K562 (cell line): ENCODE measurements around the gene SIGLEC9. TPM values are rescaled to one million over a fixed set of nuclear protein-coding genes. Genes with fewer than 3 reads are reported as not detected.
A peak's percentile ranks its signal among the peaks of the same experiment; 100 is the strongest.
"Not testable (repeated sequence)": the region's sequence is repeated elsewhere in the genome, so short reads cannot be mapped to it uniquely, and the experiment has no call there.

Experiments
- ATAC-seq: fragments of 200-7000 bp; cut with Tn5 transposase; 3 replicates; pipeline ENCODE4 v1.9.1; 2020; ENCODE audit warnings: moderate library complexity
- BruUV-seq: library from RNA; stranded (reverse); fragments of 400-500 nt; replicated peaks from 2 replicates; lab custom pipeline; 2021; lab: Mats Ljungman, UMichigan
- CTCF ChIA-PET: fragments of 300-600 bp; formaldehyde crosslinking; extraction: SDS; loops from one replicate; lab custom pipeline; 2021; ENCODE audit warnings: low intra/inter-chr PET ratio; lab: Yijun Ruan, JAX
- POLR2A ChIA-PET: fragments of 300-600, 350-650 bp; sonication (Branson Sonifier 250); formaldehyde crosslinking; extraction: SDS; loops from one replicate; lab custom pipeline; 2021; ENCODE audit warnings: antibody characterized with exemption, inconsistent platforms; lab: Yijun Ruan, JAX
- DNase-seq, 4 experiments: peaks; one replicate each; pipeline versions ENCODE4 v3.0.0 to v3.0.0-alpha.2; 2011 to 2018; ENCODE audit warnings: low spot score in 3 of 4, mixed read lengths in 3 of 4; ENCODE audit errors: extremely low read depth in 1 of 4
- FAIRE-seq: peaks from 2 replicates; lab custom pipeline; 2011; peaks lifted over from hg19 to GRCh38; lab: Jason Lieb, UNC
- H2AFZ ChIP-seq: 2 replicates; pipeline ENCODE4 v1.6.0; 2011; ENCODE audit warnings: low read depth, low read length, control low read depth, inconsistent platforms
- H3K27ac ChIP-seq: fragments of 200-600 bp; 3 replicates; pipeline ENCODE4 v1.8.0; 2011; ENCODE audit warnings: low read depth, mild to moderate bottlenecking, control low read depth, inconsistent platforms, low read length, moderate library complexity, mixed read lengths; ENCODE audit errors: extremely low read depth
- H3K27me3 ChIP-seq, 2 experiments: fragments of 300-600 bp in 1 of 2; 2 replicates in 1 of 2; 3 replicates in 1 of 2; pipeline versions ENCODE4 v1.6.0 to v1.8.0; 2011; ENCODE audit warnings: inconsistent platforms in 2 of 2, low read length in 2 of 2, mild to moderate bottlenecking in 1 of 2, mixed read lengths in 1 of 2, moderate library complexity in 1 of 2; ENCODE audit not compliant: control insufficient read depth in 2 of 2, insufficient read depth in 2 of 2
- H3K36me3 ChIP-seq: fragments of 300-600 bp; 3 replicates; pipeline ENCODE4 v1.8.0; 2011; ENCODE audit warnings: mild to moderate bottlenecking, low read length, inconsistent platforms; ENCODE audit not compliant: control insufficient read depth, insufficient read depth
- H3K4me1 ChIP-seq, 2 experiments: fragments of 200-600 bp in 1 of 2; replicated peaks in 1 of 2; 2 replicates in 1 of 2; 3 replicates in 1 of 2; pipeline versions ENCODE4 v1.5.1 to v1.8.0; 2011; ENCODE audit warnings: inconsistent platforms in 2 of 2, low read length in 2 of 2, mild to moderate bottlenecking in 1 of 2, mixed read lengths in 1 of 2, moderate library complexity in 1 of 2; ENCODE audit not compliant: control insufficient read depth in 2 of 2, insufficient read depth in 2 of 2
- H3K4me2 ChIP-seq: 2 replicates; pipeline ENCODE4 v1.6.1; 2011; ENCODE audit warnings: low read length, control low read depth, inconsistent platforms, mixed read lengths; ENCODE audit not compliant: insufficient read depth
- H3K4me3 ChIP-seq: fragments of 200-600 bp; sonication (generic), shearing (Covaris generic); 2 replicates; pipeline ENCODE4 v1.5.1; 2016; ENCODE audit warnings: control low read depth, inconsistent platforms
- H3K79me2 ChIP-seq: fragments of 200-600 bp; 3 replicates; pipeline ENCODE4 v1.8.0; 2011; ENCODE audit warnings: low read length, inconsistent platforms; ENCODE audit not compliant: control insufficient read depth, insufficient read depth
- H3K9ac ChIP-seq, 2 experiments: 2 replicates each; pipeline versions ENCODE4 v1.6.0 to v1.6.1; 2011; ENCODE audit warnings: low read depth in 2 of 2, low read length in 2 of 2, control low read depth in 1 of 2, inconsistent platforms in 1 of 2, mild to moderate bottlenecking in 1 of 2, mixed read lengths in 1 of 2; ENCODE audit not compliant: insufficient read depth in 1 of 2
- H3K9me1 ChIP-seq: one replicate; pipeline ENCODE4 v1.6.0; 2011; ENCODE audit warnings: inconsistent platforms, mild to moderate bottlenecking, low read length, moderate library complexity; ENCODE audit not compliant: control insufficient read depth, insufficient read depth
- H3K9me3 ChIP-seq: replicated peaks from 2 replicates; pipeline ENCODE4 v1.5.1; 2011; ENCODE audit warnings: low read depth, low read length, inconsistent platforms; ENCODE audit not compliant: control insufficient read depth, insufficient read depth
- H4K20me1 ChIP-seq: replicated peaks from 2 replicates; pipeline ENCODE4 v1.6.1; 2011; ENCODE audit warnings: low read length, inconsistent platforms, mixed read lengths; ENCODE audit not compliant: control insufficient read depth, insufficient read depth
- GABPA ChIP-seq: fragments of 200-800 bp; sonication (Bioruptor generic); conservative IDR thresholded peaks from 2 replicates; pipeline ENCODE4 v1.6.1; 2016; ENCODE audit warnings: low read depth, missing genetic modification characterization, missing compliant biosample characterization
- ZNF133 ChIP-seq: fragments of 250-450 bp; sonication (Bioruptor Pico); IDR thresholded peaks from 2 replicates; pipeline ENCODE4 v1.4.0; 2020; ENCODE audit warnings: mild to moderate bottlenecking
- WGBS: fragments of 100-300 bp; shearing (Covaris generic); methylation state at CpG from one replicate; pipeline ENCODE4 v1.1.6; 2016; ENCODE audit warnings: low coverage, mixed read lengths; ENCODE audit not compliant: insufficient coverage; ENCODE audit errors: missing lambda C conversion rate; 5-methylcytosine and 5-hydroxymethylcytosine counted together
- in situ Hi-C: fragments of 300-500 bp; cut with MboI; formaldehyde crosslinking; loops from 4 replicates; pipeline ENCODE4 v1.15.0; 2018; ENCODE audit warnings: inconsistent platforms, mixed read lengths
- intact Hi-C: fragments of 100-400 bp; cut with micrococcal nuclease; formaldehyde crosslinking; loops from 2 replicates; pipeline ENCODE4 v1.14.2; 2022
- polyA plus RNA-seq, 8 experiments: library from polyadenylated mRNA; depleted of rRNA in 4 of 8; stranded (reverse) in 5 of 8; unstranded in 3 of 8; fragments of >200 nt; fragmentation: Nextera tagmentation in 2 of 8; fragmentation: Illumina TruSeq in 1 of 8; extraction: Ambion mirVana in 2 of 8; extraction: Trizol in 1 of 8; gene quantifications; 2 replicates each; pipeline versions ENCODE4 v1.2.1 to v1.2.3, GENCODE V29; 2011 to 2014; ENCODE audit warnings: inconsistent platforms in 1 of 8, missing spikeins in 1 of 8
- total RNA-seq, 7 experiments: library from RNA; depleted of rRNA in 6 of 7; stranded (reverse); fragments of >200 nt in 6 of 7; fragmentation: Illumina TruSeq in 2 of 7; extraction: Trizol in 2 of 7; gene quantifications; 2 replicates each; pipeline versions ENCODE4 v1.2.1 to v1.2.3, GENCODE V29; 2011 to 2021; ENCODE audit warnings: low replicate concordance in 1 of 7

Gene SIGLEC9
- total and polyA plus RNA-seq, 9 of the 15 experiments (the other 6 are each of a cell fraction or from before 2014, with no cell fraction given), result 0.09 to 0.34 (median 0.22) TPM; not detected in 4

DNA sequence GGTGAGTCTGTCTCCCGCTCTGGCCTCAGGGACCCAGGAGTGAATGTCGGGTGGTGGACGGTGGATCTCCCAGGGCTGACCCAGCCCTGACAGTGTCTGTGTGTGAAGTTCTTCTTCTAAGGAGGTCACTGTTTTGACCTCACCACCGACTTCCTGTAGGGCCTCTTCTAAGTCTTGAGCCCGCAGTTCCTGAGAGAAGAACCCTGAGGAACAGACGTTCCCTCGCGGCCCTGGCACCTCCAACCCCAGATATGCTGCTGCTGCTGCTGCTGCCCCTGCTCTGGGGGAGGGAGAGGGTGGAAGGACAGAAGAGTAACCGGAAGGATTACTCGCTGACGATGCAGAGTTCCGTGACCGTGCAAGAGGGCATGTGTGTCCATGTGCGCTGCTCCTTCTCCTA, 17.4 kb downstream of the SIGLEC9 start, which contains the start of gene SIGLEC7:
TSS of gene SIGLEC7 (plus strand) at position 183 of the 400 bp plus-strand sequence. CDS start at position 252, 69 bp downstream.
- no peak for ATAC-seq
- POLR2A ChIA-PET, result no interaction called here
- BruUV-seq, result no TSS peak
- Histone ChIP-seq H3K9ac (0 out of 4 replicates have a peak within 1 kb of the TSS, but pooled peaks of 1 of the 2 experiments have one; percentile 7), H3K36me3 (no peaks in the 10 kb centered on the region), H3K9me3 (no peaks in the 10 kb centered on the region), H3K9me1 (no peaks in the 10 kb centered on the region), H3K4me1 (peaks cover 8 to 14% of the 10 kb centered on the region in 2 experiments), H3K27me3 (peaks cover 11 to 60% of the 10 kb centered on the region in 2 experiments; a peak in 4 of 5 replicates), H3K4me2 (no peak within 1 kb of the TSS), H3K27ac (no peak within 1 kb of the TSS), H3K4me3 (no peak within 1 kb of the TSS), H4K20me1 (peaks cover 4% of the 10 kb centered on the region; the same call in 1 of the 2 replicates), H3K79me2 (no peaks in the 10 kb centered on the region), H2AFZ (no peak within 1 kb of the TSS)
- in situ Hi-C loops (no loop called here), intact Hi-C loops (no loop called here)
- TF ChIP-seq GABPA (tag) (peak; percentile 53), ZNF133 (CRISPR knock-in tag) (no peak)
- CTCF ChIA-PET, result no interaction called here
- DNase-seq, result no peak
- no peak for FAIRE-seq
- 13% methylated on average over 9 of the region's 14 CpGs for WGBS

DNA sequence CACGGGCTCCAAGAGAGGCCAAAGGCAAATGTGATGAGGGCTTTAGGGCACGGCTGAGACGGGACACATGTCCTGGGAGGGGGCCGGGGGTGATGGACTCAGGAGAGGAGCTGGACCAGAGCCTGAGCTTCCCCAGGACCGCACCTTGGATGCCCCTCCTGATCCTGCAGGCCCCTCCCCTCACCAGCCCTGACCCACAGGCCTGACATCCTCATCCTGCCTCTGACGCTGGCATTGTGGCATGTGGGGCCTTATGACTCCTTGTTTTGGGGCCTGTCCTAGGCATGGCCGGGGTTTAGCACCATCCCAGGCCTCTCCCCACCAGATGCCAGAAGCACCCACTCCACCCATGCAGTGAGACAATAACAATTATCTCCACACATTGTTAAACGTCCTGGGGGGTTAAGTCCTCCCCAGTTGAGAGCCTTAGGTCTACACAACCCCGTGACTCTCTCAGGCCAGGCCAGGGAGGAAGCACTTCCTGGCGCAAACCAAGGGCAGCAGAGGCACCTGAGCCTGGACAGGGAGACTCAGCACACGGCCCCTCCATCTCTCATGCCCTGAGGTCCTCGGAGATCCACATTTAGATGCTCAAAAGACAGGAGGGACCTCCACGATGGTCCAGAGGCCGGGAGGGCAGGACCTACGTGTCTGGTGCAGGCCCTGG, 18.2 kb downstream of the SIGLEC9 start:
- H3K9ac ChIP-seq, H3K4me2 ChIP-seq, H3K9me1 ChIP-seq, BruUV-seq, H3K9me3 ChIP-seq, H4K20me1 ChIP-seq, DNase-seq, H2AFZ ChIP-seq, ATAC-seq, FAIRE-seq, CTCF ChIA-PET, in situ Hi-C loops, H3K4me1 ChIP-seq, H3K36me3 ChIP-seq, POLR2A ChIA-PET, H3K79me2 ChIP-seq, H3K4me3 ChIP-seq, intact Hi-C loops, H3K27ac ChIP-seq: not testable (repeated sequence)
- H3K27me3 ChIP-seq, result peaks cover 11 to 59% of the 10 kb centered on the region in 2 experiments; a peak in 4 of 5 replicates
- WGBS, result 14% methylated on average over 10 of the region's 15 CpGs
